Omental fat pad (tissue), 4 donors: ENCODE data around the gene PRSS33. TPM values are rescaled to one million over a fixed set of nuclear protein-coding genes. Genes with fewer than 3 reads are reported as not detected.

Source experiments
- ATAC-seq: fragments of 150-250 bp; one replicate; pipeline ENCODE4 v1.9.1; 2016; ENCODE audit warnings: mild to moderate bottlenecking, moderate library complexity; ENCODE audit not compliant: low FRiP score
- DNase-seq: peaks from one replicate; pipeline ENCODE4 v3.0.0-alpha.2; 2019; ENCODE audit warnings: low spot score
- total RNA-seq, 4 donors: library from RNA; depleted of rRNA; stranded (reverse); fragments of >200 nt; gene quantifications; one replicate each; pipeline ENCODE4 v1.1.0, GENCODE V29; 2016
- TF ChIP-seq, protein P1 (sequence below), 3 donors: fragments of 450-650 bp; IDR thresholded peaks; one replicate each; pipeline ENCODE4 v1.5.1; 2016 to 2017; ENCODE audit warnings: antibody characterized with exemption in 3 of 3, mild to moderate bottlenecking in 3 of 3, moderate library complexity in 2 of 3

Gene PRSS33
- total RNA-seq, 4 donors from 2014 or later, result not detected

DNA sequence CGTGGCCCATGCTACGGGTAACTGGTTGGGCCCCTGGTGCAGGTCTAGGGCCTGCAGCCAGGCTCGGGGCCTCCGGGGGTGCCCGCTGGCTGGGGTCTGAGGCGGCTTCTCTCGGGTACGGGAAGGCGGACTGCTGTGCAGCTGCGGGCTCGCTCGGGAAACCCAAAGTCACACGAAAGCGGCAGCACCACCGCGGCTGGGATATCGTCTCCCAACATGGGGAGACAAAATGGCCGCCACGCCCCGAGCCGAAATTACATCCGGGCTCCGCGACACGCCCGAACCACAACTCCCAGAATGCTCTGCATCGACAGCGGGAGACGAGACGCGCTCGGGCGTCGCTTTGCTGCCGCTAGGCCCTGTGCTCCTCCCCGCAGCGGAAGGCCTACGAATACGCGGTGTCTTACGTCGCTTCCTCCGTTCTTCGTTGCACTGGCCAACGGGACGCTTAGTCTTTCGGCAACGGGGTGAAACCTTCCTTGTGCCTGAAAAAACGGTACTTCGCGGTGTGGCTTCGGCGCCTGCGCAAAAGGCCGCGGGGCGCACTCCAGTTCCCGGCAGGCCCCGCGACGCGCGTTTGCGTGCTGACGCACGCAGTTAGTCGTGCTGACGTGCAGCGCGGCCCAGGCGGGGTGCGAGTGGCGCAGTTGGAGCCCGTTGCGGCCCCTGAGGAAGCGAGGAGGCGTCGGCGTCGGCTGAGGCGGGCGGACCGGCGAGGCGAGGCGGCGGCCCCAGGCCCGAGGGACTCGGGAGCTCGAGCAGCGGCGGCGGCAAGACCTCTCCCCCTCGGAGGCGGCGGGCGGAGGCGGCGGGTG, 35.1 kb downstream of the PRSS33 start, which contains the start of gene SRRM2:
SRRM2 (plus strand) TSS at position 604 of the 815 bp plus-strand sequence. CDS start 3,727 bp downstream, outside the sequence.
- peak; percentile 84 for DNase-seq
- ATAC-seq, result peak; percentile 93
- TF ChIP-seq, protein P1, sequence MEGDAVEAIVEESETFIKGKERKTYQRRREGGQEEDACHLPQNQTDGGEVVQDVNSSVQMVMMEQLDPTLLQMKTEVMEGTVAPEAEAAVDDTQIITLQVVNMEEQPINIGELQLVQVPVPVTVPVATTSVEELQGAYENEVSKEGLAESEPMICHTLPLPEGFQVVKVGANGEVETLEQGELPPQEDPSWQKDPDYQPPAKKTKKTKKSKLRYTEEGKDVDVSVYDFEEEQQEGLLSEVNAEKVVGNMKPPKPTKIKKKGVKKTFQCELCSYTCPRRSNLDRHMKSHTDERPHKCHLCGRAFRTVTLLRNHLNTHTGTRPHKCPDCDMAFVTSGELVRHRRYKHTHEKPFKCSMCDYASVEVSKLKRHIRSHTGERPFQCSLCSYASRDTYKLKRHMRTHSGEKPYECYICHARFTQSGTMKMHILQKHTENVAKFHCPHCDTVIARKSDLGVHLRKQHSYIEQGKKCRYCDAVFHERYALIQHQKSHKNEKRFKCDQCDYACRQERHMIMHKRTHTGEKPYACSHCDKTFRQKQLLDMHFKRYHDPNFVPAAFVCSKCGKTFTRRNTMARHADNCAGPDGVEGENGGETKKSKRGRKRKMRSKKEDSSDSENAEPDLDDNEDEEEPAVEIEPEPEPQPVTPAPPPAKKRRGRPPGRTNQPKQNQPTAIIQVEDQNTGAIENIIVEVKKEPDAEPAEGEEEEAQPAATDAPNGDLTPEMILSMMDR (IDR thresholded peaks at IDR 0.05), result no peak

DNA sequence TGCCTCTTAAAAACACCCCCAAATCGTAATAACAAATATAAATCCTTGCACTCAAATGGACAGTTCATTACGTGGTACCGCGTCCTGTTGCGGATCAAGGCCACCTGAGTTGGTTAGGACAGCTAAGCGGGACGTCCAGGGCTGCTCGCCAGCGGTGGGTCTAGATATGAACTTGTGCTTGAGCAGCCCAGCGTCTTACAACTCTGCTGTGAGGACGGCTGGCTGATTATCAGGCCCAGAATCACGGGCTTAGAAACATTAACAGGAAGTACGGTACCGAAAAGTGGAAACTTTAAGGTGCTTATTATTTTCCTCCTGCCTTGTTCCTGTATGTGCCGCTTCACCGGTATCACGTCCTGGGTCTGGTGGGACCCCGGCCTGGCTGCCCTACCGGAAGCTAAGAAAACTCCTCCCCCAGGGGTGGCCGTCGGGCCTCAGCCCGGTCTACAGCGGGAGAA, 35.8 kb downstream of the PRSS33 start:
- no peak for DNase-seq
- TF ChIP-seq, protein P1 (IDR thresholded peaks at IDR 0.05), result no peak
- no peak for ATAC-seq

DNA sequence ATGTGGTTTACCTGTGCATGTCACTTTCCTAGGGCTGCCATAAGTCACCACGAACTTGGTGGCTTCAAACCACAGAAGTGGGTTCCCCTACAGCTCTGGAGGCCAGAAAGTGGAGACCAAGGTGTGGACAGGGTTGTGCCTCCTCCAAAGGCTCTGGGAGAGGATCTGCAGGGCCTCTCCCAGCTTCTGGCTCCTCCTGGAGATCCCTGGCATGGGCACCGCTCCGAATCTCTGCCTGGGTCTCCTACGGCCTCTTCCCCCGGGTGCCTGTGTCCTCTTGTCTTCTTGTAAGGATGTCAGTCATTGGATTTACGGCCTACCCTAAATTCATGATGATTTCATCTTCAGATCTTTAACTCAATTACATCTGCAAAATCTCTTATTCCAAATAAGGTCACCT, 37.4 kb downstream of the PRSS33 start:
- DNase-seq (no peak), ATAC-seq (no peak)

DNA sequence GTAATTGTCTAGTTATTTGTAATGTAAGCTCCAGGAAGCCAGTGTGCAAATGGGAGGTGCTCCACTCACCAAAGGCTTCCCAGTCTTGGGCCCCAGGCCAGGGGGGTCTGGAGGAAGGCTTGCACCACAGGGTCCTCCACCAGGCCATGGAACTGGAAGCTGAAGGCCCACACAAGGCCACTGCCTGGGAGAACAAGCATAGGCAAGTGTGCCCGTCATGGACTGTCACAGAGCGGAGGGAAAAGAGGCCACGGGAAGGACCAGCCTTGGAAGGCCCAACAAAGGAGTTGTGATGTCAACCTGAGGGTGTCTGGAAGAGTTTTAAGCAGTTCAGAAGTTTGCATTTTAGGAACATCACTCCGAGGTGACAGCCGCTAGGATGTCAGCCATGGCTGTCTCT, 37.9 kb downstream of the PRSS33 start:
- TF ChIP-seq, protein P1 (IDR thresholded peaks at IDR 0.05), result no peak
- no peak for DNase-seq
- no peak for ATAC-seq

More for the DNA sequence above, 37.4 kb downstream of the PRSS33 start:
- TF ChIP-seq, protein P1 (IDR thresholded peaks at IDR 0.05), result no peak

DNA sequence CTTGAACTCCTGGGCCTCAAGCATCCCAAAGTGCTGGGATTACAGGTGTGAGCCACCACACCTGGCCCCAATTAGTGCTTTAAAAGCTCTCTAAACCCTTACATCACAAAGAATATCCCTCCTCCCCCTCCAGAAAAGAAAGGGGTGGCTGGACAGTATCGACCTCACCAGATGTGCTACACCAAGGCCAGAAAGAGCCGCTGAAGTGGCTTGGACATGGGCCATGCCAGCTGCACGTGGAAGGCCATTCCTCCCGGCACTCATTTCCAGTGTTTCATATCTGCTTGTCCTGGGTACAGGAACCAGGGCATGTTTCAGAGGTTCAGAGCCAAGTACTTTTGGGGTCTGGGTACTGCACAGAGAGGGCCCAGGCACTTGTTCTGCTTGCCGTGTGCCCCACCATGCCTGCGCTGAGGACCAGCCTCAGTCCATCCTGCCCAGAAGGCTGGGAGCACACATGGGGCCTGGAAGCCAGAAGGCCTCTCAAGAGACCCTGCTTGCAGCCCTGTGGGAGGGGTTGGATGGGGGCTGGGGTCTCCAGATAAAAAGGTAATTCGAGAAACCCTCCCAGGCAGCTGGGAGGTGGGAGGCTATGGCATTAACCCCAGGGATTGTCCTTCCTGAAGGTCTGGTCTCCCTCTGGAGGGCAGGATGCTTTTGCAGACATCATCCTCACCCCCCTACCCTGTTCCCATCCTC, 38.5 kb downstream of the PRSS33 start:
- TF ChIP-seq, protein P1 (IDR thresholded peaks at IDR 0.05), result no peak
- ATAC-seq (no peak), DNase-seq (no peak)

DNA sequence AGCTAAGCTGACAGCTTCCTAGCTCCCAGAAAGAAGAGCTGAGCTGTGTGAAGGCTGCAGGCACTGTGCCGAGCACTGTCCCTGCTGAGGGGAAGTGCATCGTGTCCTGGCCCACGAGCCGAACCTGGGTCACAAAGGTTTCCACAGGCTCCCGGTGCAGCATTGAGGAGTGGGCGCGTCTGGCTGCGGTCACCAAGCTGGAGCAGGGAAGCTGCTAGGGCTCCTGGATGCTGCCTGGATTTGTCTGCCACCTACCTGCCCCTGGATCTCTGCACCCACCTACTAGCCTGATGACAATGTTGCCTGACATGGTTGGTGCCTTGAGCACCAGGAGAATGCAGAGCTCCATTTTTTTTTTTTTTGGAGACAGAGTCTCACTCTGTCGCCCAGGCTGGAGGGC, 41.4 kb downstream of the PRSS33 start:
- TF ChIP-seq, protein P1 (IDR thresholded peaks at IDR 0.05), result no peak
- no peak for ATAC-seq
- no peak for DNase-seq
